PC-3 (cell line): ENCODE results near the gene NSF.
"Not testable (repeated sequence)": the region's sequence is repeated elsewhere in the genome, so short reads cannot be mapped to it uniquely, and the experiment has no call there.

Experiments
- EZH2 ChIP-seq: fragments of 300-600 bp; sonication (generic); IDR thresholded peaks from one replicate; pipeline ENCODE4 v1.6.1; 2017; ENCODE audit warnings: antibody characterized with exemption, mild to moderate bottlenecking, low read length; ENCODE audit not compliant: unreplicated experiment
- EZH2phosphoT487 ChIP-seq: fragments of 300-600 bp; sonication (generic); IDR thresholded peaks from 2 replicates; pipeline ENCODE4 v1.6.1; 2018; ENCODE audit warnings: mild to moderate bottlenecking, antibody characterized with exemption, low read length, borderline replicate concordance
- TF ChIP-seq, protein P1 (sequence below): fragments of 300-600 bp; sonication (generic); conservative IDR thresholded peaks from 2 replicates; pipeline ENCODE4 v1.5.1; 2017; ENCODE audit warnings: antibody characterized with exemption, low read depth, mild to moderate bottlenecking, low read length

- TF ChIP-seq EZH2phosphoT487, EZH2: not testable (repeated sequence)
- TF ChIP-seq, protein P1, sequence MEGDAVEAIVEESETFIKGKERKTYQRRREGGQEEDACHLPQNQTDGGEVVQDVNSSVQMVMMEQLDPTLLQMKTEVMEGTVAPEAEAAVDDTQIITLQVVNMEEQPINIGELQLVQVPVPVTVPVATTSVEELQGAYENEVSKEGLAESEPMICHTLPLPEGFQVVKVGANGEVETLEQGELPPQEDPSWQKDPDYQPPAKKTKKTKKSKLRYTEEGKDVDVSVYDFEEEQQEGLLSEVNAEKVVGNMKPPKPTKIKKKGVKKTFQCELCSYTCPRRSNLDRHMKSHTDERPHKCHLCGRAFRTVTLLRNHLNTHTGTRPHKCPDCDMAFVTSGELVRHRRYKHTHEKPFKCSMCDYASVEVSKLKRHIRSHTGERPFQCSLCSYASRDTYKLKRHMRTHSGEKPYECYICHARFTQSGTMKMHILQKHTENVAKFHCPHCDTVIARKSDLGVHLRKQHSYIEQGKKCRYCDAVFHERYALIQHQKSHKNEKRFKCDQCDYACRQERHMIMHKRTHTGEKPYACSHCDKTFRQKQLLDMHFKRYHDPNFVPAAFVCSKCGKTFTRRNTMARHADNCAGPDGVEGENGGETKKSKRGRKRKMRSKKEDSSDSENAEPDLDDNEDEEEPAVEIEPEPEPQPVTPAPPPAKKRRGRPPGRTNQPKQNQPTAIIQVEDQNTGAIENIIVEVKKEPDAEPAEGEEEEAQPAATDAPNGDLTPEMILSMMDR = not testable (repeated sequence)
These were observed 23.4 kb downstream of the NSF start for GRCh38 chr17:46613876-46614275.
